ENCODE measurements around the gene CDNF.
"Not testable (repeated sequence)": the region's sequence is repeated elsewhere in the genome, so short reads cannot be mapped to it uniquely, and the experiment has no call there.

Gene CDNF

DNA sequence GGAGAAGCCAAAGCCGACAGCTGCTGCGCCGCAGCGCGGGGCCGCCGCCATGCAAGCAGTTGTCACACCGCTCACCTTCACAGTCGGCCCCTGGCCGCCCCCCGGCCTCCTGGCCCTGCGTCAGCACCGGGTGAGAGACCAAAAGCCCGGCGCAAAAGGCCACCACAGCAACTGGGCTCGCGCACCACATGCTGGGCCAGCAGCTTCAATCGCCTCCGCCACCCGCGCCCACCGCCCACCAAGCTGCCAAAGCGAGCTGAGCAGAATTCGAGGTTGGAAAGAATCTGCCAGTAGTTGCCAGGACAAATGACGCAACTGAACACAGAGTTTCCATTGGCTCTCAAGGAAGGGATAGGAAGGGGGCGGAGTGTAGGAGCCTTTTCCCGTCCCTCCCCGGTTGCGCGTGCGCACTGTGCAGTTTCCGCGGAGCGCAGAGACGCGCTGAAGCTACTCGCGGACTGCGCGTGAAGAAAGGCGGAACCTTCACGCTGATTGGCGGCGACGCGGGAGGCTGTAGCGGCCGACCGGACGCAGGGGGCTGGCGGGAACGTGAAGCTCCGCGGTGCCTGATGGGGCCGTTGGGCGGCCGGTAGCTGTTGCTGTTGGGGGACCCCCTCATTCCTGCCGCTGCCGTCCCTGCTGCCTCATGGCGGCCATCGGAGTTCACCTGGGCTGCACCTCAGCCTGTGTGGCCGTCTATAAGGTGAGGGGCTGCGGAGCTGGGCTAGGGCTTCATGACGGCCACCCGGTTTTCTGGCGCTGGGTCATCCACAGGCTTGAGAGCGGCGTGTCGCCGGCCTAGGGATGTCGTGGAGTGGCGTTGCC is at the start of gene CDNF, which contains the start of the genes HSPA14 and MSANTD7:
Gene CDNF, minus strand, starts transcription at position 281 of the 825 bp plus-strand sequence. Its CDS starts 91 bp downstream, at position 190.
Gene HSPA14, plus strand, starts transcription at position 550 of the 825 bp plus-strand sequence. Its CDS starts 97 bp downstream, at position 647.
Gene MSANTD7, plus strand, starts transcription at position 550 of the 825 bp plus-strand sequence. CDS start 3,979 bp downstream, outside the sequence.
- peak; percentile 99 for DNase-seq (ENCODE audit: low spot score)

DNA sequence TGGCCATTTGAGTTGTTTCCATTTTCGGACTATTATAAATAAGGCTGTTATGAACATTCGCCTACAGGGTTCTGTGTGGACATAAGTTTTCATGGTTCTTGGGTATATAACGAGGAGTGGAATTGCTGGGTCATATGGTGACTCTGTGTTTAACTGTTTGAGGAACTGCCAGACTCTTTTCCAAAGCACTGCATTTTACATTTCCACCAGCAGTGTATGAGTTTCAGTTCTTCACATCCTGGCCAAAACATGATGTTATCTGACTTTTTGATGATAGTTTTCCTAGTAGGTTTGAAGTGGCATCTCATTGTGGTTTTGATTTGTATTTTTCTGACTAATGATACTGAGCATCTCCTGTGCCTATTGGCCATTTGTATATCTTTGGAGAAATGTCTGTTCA is 46.2 kb upstream of the CDNF start:
- DNase-seq (ENCODE audit: low spot score): no peak

DNA sequence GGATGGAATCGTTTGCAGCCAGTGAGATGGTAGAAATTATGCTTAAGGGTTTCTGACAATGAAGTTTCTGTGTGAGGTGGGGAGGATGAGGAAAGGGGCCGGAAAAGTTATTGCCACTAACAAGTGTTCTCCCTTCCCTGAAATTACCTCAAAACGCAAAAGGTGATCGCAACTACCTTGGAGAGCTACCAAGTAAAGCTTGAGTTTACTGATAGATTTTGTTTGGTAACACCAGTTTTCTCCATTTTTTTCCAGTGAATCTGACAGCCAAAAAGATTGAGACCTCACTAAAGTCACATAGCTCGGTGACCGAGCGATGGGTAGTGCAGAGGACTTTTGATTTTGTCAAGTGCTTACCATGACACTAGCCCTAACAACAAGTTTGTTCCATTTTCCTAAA is 42.4 kb upstream of the CDNF start:
- DNase-seq (ENCODE audit: low spot score): no peak

DNA sequence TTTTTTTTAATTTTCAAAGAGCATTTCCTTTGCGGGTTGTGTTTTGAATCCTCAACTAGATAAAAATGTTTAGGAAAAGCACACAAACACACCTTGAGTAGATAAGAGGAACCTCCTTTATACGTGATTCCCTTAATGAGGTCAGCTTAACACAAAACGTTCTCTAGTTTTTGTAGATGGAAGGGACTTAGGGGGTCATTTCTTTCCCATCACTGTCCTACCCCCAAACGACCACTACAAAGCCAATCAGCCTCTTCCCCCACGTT is 42.0 kb upstream of the CDNF start:
- no peak for DNase-seq (ENCODE audit: low spot score)

DNA sequence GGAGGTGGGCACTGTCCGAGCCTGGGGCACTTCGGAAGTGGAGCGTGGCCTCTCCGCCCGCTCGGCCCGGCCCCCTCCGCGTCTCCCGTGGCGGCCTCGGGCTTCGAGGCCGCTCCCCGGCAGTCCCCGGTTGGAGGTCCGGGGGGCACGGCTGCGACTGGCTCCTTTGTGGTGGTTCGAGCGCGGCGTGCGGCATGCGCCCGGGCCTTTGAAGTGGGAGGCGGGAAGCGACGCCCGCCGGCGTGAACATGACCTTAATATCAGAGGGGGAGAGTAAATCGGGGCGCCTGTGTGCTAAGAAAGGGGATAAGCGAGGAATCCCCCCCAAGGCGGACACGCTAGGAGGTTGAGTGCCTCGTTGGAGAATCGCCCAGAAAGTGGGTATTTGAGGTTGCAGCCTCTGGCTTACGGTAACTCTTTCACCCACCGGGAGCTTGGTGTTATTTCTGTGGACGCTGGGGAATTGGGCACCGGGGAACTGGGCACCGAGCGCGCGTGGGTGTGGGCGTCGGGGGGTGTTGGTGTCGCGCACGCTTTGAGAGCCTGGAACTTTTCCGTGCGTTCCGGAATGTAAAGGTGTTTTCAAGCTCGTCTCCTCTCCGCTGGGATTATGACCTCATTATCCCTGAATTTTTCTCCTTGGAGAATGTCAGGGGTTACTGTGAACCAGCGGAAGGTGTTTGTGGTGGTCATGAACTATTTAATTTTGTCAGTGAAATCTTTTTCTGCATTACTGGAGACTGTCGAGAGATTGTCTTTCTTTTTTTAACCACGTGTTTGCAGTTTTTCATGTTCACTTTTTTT is 41.5 kb upstream of the CDNF start:
- peak; percentile 15 for DNase-seq (ENCODE audit: low spot score)

DNA sequence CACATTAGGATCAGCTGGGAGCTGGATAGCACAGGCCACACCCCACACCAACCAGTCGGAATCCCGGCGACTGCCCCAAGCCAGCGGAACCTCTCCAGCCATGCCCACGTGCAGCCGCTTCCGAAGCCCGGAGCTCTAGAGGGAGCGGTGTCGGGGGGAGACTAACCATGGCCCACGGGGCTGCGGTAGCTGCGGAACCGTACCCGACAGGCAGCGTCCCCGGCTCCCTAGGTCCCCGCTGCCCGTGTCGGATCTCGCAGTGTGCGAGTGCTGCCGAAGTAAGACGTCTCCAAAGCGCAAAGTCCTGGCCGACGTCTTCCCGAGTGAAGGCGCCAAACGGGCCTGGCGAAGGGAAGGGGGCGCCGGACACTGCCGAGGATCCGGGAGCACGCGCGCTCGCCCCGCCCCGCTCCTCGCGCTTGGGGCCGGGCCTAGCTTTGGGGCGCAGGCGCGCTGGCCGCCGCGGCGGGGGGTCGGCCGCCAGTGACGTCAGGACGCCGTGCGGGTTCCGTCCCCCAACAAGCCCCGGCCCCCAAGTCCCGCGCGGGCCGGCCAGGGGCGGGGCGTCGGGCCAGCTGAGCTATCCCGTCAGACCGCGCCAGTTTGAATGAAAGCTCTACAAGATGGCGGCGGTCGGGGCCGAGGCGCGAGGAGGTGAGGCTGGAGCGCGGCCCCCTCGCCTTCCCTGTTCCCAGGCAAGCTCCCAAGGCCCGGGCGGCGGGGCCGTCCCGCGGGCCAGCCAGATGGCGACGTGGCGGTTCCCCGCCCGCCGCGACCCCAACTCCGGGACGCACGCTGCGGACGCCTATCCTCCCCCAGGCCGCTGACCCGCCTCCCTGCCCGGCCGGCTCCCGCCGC is 40.7 kb upstream of the CDNF start, which contains the start of gene SUV39H2:
Gene SUV39H2, plus strand, starts transcription at position 601 of the 858 bp plus-strand sequence. Its CDS starts 23 bp downstream, at position 624.
- peak; percentile 100 for DNase-seq (ENCODE audit: low spot score)

DNA sequence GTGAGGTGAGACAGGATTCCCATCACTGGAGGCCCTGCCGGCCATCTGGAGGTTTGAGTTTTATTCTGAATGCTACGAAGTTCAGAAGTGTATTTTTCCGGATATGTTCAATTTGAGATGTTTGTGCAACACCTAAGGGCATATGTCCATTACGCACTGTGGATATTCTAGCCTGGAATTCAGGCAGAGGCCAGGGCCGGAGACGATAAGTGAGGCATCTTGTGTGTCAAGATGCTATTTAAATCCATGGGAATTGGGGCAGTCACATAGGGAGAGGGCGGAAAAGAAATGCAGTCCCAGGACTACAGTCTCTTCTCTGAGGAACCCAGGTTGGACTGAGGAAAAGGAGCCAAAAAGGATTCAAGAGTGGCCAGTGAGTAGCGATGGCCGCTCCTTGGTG is 38.9 kb upstream of the CDNF start:
- DNase-seq (ENCODE audit: low spot score): no peak

DNA sequence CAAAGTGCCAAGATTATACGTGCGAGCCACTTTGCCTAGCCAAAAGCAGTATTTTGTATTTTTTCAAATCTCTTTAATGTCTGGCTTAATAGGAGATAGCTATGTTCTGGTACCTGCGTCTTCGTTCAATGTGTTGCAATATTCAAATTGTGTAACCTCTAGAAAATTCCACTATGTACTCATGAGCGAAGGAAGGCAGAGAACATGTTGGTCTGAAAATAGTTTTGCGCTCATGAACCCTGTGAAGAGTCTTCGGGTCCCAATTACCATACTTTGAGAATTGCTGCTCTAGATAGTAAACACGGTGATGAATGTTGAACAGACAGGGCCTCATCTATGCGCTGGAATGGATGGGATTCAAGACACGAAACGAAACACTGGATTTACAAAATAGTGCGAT is 38.1 kb upstream of the CDNF start:
- DNase-seq (ENCODE audit: low spot score): no peak

DNA sequence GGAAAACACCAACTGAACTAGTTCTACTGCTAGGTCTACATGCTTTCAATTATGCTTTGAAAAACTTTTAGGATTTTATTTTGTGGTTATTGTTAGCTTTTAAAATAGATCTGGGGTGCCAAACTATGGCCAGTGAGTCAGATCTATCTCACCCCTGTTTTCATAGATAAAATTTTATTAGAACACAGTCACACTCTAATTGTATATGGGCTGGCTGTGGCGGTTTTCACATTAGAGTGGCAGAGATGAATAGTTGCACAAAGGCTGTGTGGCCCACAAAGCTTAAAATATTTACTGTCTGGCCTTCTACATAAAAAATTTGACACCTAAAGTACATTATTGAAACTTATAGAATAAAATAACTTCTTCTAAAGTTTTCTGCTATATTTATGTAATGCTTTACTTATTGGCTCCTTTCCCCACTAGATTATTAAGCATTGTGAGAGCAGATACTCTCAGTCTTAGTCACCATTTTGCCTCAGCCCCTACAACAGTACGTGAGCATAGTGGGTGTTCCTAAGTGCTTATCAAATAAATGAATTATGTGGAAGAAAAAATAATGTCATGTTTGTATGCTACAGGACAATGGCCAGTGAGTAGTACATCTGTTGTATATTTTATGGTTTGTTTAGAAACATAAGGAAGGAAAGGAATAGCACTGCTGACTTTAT is 35.4 kb upstream of the CDNF start:
- DNase-seq (ENCODE audit: low spot score): peak; percentile 53

DNA sequence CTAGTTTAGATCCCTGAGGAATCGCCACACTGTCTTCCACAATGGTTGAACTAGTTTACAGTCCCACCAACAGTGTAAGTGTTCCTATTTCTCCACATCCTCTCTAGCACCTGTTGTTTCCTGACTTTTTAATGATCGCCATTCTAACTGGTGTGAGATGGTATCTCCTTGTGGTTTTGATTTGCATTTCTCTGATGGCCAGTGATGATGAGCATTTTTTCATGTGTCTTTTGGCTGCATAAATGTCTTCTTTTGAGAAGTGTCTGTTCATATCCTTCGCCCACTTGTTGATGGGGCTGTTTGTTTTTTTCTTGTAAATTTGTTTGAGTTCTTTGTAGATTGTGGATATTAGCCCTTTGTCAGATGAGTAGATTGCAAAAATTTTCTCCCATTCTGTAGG is 27.0 kb upstream of the CDNF start:
- DNase-seq (ENCODE audit: low spot score): not testable (repeated sequence)

DNA sequence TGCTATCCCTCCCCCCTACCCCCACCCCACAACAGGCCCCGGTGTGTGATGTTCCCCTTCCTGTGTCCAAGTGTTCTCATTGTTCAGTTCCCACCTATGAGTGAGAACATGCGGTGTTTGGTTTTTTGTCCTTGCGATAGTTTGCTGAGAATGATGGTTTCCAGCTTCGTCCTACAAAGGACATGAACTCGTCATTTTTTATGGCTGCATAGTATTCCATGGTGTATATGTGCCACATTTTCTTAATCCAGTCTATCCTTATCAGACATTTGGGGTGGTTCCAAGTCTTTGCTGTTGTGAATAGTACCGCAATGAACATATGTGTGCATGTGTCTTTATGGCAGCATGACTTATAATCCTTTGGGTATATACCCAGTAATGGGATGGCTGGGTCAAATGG is 26.6 kb upstream of the CDNF start:
- DNase-seq (ENCODE audit: low spot score): not testable (repeated sequence)

DNA sequence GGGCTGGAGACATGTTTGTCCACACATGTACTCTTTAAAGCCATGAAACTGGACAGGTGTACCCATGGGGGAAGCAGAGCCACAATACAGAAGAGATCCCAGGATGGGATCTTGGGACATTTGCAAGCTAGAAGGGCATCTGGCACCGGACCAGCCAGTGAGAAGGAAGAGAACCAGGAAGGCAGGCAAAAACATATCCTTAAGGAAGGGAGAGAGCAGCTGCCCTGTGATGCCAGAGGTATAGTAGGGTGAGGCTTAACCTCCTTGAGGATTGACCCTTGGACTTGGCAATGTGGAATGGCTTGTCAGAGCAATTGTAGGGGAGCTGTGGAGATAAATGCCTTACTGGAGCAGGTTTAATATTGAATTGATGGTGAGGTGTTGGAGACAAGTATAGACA is 23.0 kb upstream of the CDNF start:
- DNase-seq (ENCODE audit: low spot score): no peak

DNA sequence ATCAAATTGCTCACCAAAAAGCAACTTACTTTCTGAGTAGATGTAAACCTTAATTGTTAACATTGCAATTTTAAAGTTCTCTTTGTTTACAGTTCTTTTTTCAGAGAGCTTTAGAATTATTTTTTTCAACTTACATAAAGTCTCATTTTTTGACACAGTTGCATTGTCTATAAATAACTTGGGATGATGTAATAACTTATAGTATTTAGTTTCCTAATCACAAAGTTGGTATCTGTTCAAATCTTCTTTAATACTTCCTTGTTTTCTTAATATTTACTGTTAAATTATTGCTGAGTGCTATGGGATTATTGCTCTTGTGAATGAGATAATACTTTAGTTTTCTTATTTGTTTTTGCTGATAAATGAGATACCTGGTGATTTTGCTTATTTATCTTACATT is 21.9 kb upstream of the CDNF start:
- DNase-seq (ENCODE audit: low spot score): no peak

DNA sequence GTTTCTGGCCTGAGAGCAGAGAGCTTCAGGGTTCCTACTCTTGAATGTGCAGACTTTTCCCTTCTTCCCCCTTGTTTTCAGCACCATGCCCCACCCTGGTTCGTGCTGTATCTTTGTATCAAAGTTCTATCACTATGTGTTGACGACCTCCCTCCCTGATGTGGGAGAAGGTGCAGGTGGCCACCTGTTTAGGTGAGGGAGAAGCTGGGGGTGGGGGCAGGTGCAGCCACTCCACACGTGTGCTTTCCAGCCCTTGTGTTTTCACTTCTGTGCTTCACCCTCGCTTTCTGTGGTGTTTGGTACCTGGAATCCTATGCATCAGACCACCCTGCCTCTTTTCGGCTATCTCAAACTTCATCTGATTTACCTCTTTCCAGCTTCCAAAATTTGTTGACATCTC is 21.2 kb upstream of the CDNF start:
- no peak for DNase-seq (ENCODE audit: low spot score)

DNA sequence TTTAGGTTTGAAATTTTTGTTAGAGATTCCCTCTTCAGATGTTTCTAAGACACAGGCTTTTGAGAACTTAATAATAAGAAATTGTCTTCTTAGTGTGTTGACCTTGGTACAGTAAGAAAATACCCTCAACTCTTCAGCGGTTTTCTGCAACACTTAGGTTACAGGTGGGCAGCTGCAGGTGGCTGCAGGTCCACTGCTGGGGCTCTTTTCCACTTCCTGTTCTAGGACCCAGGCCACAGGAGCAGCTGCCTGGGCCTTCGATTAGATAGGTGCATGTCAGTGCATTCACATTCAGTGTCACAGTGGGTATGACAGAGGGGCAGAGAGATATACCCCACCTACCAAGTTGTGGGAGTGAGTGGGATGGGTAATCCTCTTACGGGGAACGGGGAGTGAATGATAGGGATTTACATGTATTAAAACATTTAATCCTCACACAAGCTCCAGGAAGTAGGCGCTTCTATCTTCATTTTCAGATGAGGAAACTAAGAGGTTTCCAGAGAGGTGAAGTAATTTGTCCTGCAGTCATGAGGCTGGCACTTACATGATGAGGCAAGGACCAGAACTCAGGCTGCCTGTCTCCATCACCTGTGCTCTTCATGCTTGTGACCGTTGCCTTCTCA is 20.6 kb upstream of the CDNF start:
- no peak for DNase-seq (ENCODE audit: low spot score)

DNA sequence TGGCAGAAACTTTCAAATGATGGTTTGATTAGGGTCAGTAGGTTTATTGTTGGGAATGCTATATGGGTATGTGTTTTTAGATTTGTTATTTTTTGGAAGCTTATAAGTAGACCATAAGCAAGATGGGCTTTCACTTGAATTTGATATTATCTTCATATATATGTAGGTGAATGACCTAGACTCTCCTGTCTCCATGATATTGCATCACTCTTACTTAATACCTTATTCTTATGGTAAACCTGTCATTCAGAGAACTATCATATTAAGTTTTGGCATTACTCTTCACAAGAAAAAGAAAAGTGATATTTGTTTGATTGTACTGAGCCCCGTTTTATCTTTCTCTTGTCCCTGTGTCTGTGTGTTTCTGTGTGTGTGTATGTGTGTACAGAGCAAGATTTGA is 17.6 kb upstream of the CDNF start:
- DNase-seq (ENCODE audit: low spot score): no peak

DNA sequence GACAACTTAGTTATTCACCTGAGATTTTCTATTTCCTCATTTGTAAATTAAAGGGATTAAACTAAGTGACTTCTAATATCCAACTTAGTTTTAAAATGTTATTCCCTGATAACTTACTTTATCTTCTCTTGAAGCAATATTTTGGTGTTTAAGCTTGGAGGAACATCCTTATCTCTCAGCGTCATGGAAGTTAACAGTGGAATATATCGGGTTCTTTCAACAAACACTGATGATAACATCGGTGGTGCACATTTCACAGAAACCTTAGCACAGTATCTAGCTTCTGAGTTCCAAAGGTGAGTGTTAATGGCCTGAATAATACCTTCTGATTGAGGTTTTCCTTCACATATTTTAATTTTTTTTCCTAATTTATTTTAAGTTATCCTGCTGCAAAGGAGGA is 14.4 kb upstream of the CDNF start:
- no peak for DNase-seq (ENCODE audit: low spot score)

DNA sequence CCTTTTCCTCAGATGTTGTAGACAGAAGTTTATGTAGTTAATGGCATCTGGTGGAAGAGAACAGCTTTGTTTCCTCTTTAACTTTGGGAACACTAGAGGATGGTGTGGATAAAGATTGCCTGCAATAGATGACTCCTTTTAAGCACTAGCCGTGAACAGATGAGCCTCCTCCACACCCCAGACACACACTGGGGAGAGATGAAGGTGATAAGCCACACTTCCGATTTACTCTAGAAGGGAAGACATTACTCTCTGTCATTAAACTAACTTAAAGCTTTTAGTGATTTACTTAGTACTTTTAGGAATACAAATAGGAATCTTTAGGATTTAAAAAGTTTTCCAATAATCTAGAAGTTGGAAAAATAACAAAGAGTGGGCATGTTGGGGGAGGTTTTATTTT is 7.1 kb upstream of the CDNF start:
- DNase-seq (ENCODE audit: low spot score): no peak

DNA sequence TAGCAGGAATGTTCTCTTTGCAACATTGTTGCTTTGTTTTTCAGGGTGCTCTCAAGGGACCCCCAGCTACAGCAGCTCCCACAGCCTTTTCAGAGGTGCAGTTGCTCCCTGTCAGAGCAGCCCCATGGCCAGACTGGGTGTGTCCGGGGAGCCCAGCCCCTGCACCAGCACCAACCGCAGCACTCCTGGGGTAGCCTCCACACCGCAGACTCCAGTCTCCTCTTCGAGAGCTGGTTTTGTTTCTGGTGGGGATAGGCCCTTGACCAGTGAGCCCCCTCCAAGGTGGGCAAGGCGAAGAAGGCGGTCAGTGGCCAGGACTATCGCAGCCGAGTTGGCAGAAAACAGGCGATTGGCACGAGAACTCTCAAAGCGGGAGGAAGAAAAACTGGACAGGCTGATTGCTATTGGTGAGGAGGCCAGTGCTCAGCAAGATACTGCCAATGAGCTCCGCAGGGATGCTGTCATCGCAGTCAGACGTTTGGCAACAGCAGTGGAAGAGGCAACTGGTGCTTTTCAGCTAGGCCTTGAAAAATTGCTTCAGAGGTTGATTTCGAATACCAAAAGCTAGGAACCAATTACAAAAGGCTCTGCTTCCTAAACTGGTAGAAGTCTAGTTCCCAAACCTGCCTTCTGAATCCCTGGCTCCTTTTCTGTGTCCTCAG is 5.6 kb upstream of the CDNF start:
- no peak for DNase-seq (ENCODE audit: low spot score)

DNA sequence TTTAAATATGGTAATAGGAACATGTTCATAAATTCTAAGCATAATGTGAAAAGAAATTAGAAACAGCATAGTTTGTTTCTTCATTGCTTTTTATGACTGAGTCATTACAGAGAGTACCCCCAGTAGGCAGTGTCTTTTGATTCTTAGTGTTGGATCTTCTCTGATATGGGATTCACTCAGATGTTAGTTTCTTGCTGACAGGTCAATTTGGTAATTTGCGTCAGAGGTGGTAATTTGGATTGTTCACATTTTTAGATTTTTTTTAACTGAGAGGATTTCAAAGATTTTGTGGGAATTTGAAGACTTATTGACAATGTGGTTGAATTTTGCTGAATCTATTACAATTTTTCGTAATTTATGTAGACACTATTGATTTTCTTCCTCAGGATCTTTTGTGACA is 2.3 kb upstream of the CDNF start:
- DNase-seq (ENCODE audit: low spot score): no peak

DNA sequence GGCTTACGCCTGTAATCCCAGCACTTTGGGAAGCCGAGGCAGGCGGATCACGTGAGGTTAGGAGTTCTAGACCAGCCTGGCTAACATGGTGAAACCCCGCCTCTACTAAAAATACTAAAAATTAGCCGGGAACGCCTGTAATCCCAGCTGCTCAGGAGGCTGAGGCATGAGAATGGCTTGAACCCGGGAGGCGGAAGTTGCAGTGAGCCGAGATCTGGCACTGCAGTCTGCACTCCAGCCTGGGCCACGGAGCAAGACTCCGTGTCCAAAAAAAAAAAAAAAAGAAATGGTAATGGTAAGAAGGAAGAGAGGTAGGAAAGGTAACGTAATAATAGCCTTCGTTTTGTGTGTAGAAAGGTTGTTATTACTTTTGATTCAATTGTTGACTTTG is 1.5 kb upstream of the CDNF start:
- DNase-seq (ENCODE audit: low spot score): no peak
